Panc1 (cell line): Measurements from ENCODE around the gene TFB1M. TPM values are rescaled to one million over a fixed set of nuclear protein-coding genes. Genes with fewer than 3 reads are reported as not detected.

Experiments used
- ATAC-seq: fragments of 200-7000 bp; cut with Tn5 transposase; 2 replicates; pipeline ENCODE4 v1.9.1; 2020; ENCODE audit warnings: mild to moderate bottlenecking, moderate library complexity
- BruUV-seq: library from RNA; stranded (reverse); fragments of 400-500 nt; replicated peaks from 2 replicates; lab custom pipeline; 2021; lab: Mats Ljungman, UMichigan
- CTCF ChIA-PET: fragments of 300-600 bp; sonication (Branson Sonifier 250); formaldehyde crosslinking; loops from one replicate; lab custom pipeline; 2022; ENCODE audit warnings: antibody characterized with exemption; lab: Charles Lee
- POLR2A ChIA-PET: fragments of 300-600 bp; sonication (Branson Sonifier 250); formaldehyde crosslinking; loops from one replicate; lab custom pipeline; 2022; ENCODE audit warnings: antibody characterized with exemption; lab: Charles Lee
- DNase-seq: peaks from one replicate; pipeline ENCODE4 v3.0.0-alpha.2; 2010; ENCODE audit warnings: low read depth, low spot score
- H3K27ac ChIP-seq: 2 replicates; pipeline ENCODE4 v1.5.1; 2011; ENCODE audit warnings: mild to moderate bottlenecking, low read length, inconsistent platforms
- H3K27me3 ChIP-seq: fragments of 200-500 bp; sonication (Bioruptor generic); 2 replicates; pipeline ENCODE4 v1.6.0; 2014; ENCODE audit warnings: low read length, inconsistent platforms; ENCODE audit not compliant: control insufficient read depth, insufficient read depth
- H3K36me3 ChIP-seq: fragments of 200-500 bp; sonication (Bioruptor generic); 2 replicates; pipeline ENCODE4 v1.5.1; 2014; ENCODE audit warnings: inconsistent platforms, mild to moderate bottlenecking, low read length, moderate library complexity; ENCODE audit not compliant: control insufficient read depth, insufficient read depth
- H3K4me1 ChIP-seq: 2 replicates; pipeline ENCODE4 v1.5.1; 2011; ENCODE audit warnings: inconsistent platforms, mild to moderate bottlenecking, low read length, moderate library complexity; ENCODE audit not compliant: control insufficient read depth, insufficient read depth
- H3K4me3 ChIP-seq, 2 experiments: 2 replicates each; pipeline ENCODE4 v1.5.1; 2011 to 2012; ENCODE audit warnings: low read depth in 2 of 2, low read length in 2 of 2, mild to moderate bottlenecking in 2 of 2, inconsistent platforms in 1 of 2, moderate library complexity in 1 of 2
- H3K9me3 ChIP-seq: fragments of 200-500 bp; sonication (Bioruptor generic); 2 replicates; pipeline ENCODE4 v1.5.1; 2014; ENCODE audit warnings: low read depth, mild to moderate bottlenecking, inconsistent platforms, low read length, moderate library complexity; ENCODE audit not compliant: control insufficient read depth, insufficient read depth
- CTCF ChIP-seq: fragments of 450-650 bp; IDR thresholded peaks from 2 replicates; pipeline ENCODE4 v1.5.1; 2017; ENCODE audit warnings: mild to moderate bottlenecking
- POLR2AphosphoS5 ChIP-seq: IDR thresholded peaks from 2 replicates; pipeline ENCODE4 v1.6.1; 2012; ENCODE audit warnings: mild to moderate bottlenecking, low read depth, low read length, moderate library complexity
- REST ChIP-seq, 2 experiments: IDR thresholded peaks; 2 replicates each; pipeline ENCODE4 v1.6.1; 2011 to 2012; ENCODE audit warnings: low read depth in 2 of 2, control low read depth in 1 of 2, low read length in 1 of 2, mild to moderate bottlenecking in 1 of 2, moderate library complexity in 1 of 2; ENCODE audit not compliant: insufficient read depth in 1 of 2
- SIN3A ChIP-seq: IDR thresholded peaks from 2 replicates; pipeline ENCODE4 v1.6.1; 2012; ENCODE audit warnings: low read depth, mild to moderate bottlenecking, low read length, moderate library complexity, borderline replicate concordance; ENCODE audit not compliant: insufficient read depth
- TCF7L2 ChIP-seq: IDR thresholded peaks from 2 replicates; pipeline ENCODE4 v1.6.1; 2011; ENCODE audit warnings: mild to moderate bottlenecking, low read depth, low read length, inconsistent platforms
- in situ Hi-C: cut with HindIII; loops from 2 replicates; pipeline ENCODE4 v1.10.0; 2016; ENCODE audit warnings: low sequenced_read_pairs, low pct_unique_long_range_greater_than_20kb
- intact Hi-C: fragments of 100-400 bp; cut with micrococcal nuclease; formaldehyde crosslinking; loops from one replicate; pipeline ENCODE4 v1.10.0; 2022; ENCODE audit not compliant: unreplicated experiment
- total RNA-seq: library from RNA; stranded (reverse); gene quantifications from one replicate; pipeline ENCODE4 v1.2.1, GENCODE V29; 2021; ENCODE audit not compliant: unreplicated experiment

Gene TFB1M
- total RNA-seq, 1 experiment from 2014 or later = 32.0 TPM

- ATAC-seq (no peak), DNase-seq (no peak)
- no peak for TF ChIP-seq SIN3A
- TF ChIP-seq POLR2AphosphoS5 = no peak
- no peak for TF ChIP-seq REST (IDR thresholded peaks at IDR 0.05; ENCODE audit: insufficient read depth in 1 of 2, low read depth in 2 of 2, low read length in 1 of 2)
- POLR2A ChIA-PET = no interaction called here
- in situ Hi-C loops = no loop called here
- Histone ChIP-seq H3K4me1 (peaks cover 14% of the 10 kb centered on the region), H3K9me3 (no peaks in the 10 kb centered on the region), H3K27me3 (no peaks in the 10 kb centered on the region), H3K36me3 (no peaks in the 10 kb centered on the region), H3K4me3 (no peak overlapping the region), H3K27ac (no peak overlapping the region; the same call in 1 of the 2 replicates)
- CTCF ChIA-PET = interaction anchor here (0.6 to 0.7 kb wide), 2 partner anchors 45 to 116 kb away, joined by 3 to 4 read pairs; no protein-coding TSS in a partner anchor
- intact Hi-C loops = no loop called here
- BruUV-seq = no TSS peak
Measured at GRCh38 chr6:155222506-155222905, 91.8 kb downstream of the TFB1M start.

- POLR2A ChIA-PET = no interaction called here
- Histone ChIP-seq H3K27ac (no peak overlapping the region; the same call in 1 of the 2 replicates), H3K4me3 (no peak overlapping the region), H3K36me3 (no peaks in the 10 kb centered on the region), H3K9me3 (no peaks in the 10 kb centered on the region), H3K27me3 (no peaks in the 10 kb centered on the region), H3K4me1 (peaks cover 17% of the 10 kb centered on the region)
- no peak for ATAC-seq
- in situ Hi-C loops (no loop called here), intact Hi-C loops (no loop called here)
- CTCF ChIA-PET = no interaction called here
- BruUV-seq = no TSS peak
- DNase-seq = no peak
- TF ChIP-seq TCF7L2 = no peak
- TF ChIP-seq SIN3A = no peak
- no peak for TF ChIP-seq POLR2AphosphoS5
- TF ChIP-seq REST (IDR thresholded peaks at IDR 0.05; ENCODE audit: insufficient read depth in 1 of 2, low read depth in 2 of 2, low read length in 1 of 2) = no peak
- TF ChIP-seq CTCF = no peak
Measured at GRCh38 chr6:155221086-155221485, 93.2 kb downstream of the TFB1M start.
